LNCaP clone FGC (cell line): ENCODE results near the gene FAH.

Experiments
- DNase-seq: peaks from one replicate; pipeline ENCODE4 v3.0.0-alpha.2; 2011; ENCODE audit warnings: low read depth
- H3K4me3 ChIP-seq: 2 replicates; pipeline ENCODE4 v1.5.1; 2011; ENCODE audit warnings: mild to moderate bottlenecking, low read depth, low read length, control low read depth
- TF ChIP-seq, protein P1 (sequence below): IDR thresholded peaks from 2 replicates; pipeline ENCODE4 v1.5.1; 2012; ENCODE audit warnings: mild to moderate bottlenecking; ENCODE audit not compliant: control insufficient read depth, insufficient read depth; ENCODE audit errors: extremely low read depth

Gene FAH

GRCh38 chr15:80109388-80109787 lies 43.4 kb upstream of the FAH start:
- TF ChIP-seq, protein P1, sequence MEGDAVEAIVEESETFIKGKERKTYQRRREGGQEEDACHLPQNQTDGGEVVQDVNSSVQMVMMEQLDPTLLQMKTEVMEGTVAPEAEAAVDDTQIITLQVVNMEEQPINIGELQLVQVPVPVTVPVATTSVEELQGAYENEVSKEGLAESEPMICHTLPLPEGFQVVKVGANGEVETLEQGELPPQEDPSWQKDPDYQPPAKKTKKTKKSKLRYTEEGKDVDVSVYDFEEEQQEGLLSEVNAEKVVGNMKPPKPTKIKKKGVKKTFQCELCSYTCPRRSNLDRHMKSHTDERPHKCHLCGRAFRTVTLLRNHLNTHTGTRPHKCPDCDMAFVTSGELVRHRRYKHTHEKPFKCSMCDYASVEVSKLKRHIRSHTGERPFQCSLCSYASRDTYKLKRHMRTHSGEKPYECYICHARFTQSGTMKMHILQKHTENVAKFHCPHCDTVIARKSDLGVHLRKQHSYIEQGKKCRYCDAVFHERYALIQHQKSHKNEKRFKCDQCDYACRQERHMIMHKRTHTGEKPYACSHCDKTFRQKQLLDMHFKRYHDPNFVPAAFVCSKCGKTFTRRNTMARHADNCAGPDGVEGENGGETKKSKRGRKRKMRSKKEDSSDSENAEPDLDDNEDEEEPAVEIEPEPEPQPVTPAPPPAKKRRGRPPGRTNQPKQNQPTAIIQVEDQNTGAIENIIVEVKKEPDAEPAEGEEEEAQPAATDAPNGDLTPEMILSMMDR, result no peak
- H3K4me3 ChIP-seq, result no peak overlapping the region
- DNase-seq, result no peak

DNA sequence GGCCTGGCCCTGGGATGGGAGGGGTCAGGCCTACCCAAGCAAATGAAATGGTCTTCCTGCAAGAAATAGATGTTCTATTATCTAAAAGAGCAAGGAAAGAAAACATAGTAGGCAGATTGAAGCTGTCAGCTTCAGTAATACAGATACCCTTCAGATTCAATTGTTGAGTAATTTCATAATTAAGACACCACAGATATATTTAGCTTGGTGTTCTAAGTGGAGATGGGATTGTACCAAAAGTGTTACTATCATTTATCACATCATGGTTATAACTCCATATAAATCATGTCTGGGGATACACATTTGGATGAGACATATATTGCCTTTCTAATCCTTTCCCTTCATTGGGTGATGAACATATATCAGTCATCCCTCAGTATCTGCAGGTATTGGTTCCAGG lies 41.9 kb upstream of the FAH start:
- no peak overlapping the region for H3K4me3 ChIP-seq
- TF ChIP-seq, protein P1, result no peak

GRCh38 chr15:80114114-80114513 lies 38.7 kb upstream of the FAH start:
- DNase-seq, result no peak
- no peak overlapping the region for H3K4me3 ChIP-seq
- TF ChIP-seq, protein P1, result no peak

More for the DNA sequence above, 41.9 kb upstream of the FAH start:
- DNase-seq, result no peak

GRCh38 chr15:80115021-80115420 lies 37.8 kb upstream of the FAH start:
- no peak for DNase-seq
- TF ChIP-seq, protein P1, result no peak

DNA sequence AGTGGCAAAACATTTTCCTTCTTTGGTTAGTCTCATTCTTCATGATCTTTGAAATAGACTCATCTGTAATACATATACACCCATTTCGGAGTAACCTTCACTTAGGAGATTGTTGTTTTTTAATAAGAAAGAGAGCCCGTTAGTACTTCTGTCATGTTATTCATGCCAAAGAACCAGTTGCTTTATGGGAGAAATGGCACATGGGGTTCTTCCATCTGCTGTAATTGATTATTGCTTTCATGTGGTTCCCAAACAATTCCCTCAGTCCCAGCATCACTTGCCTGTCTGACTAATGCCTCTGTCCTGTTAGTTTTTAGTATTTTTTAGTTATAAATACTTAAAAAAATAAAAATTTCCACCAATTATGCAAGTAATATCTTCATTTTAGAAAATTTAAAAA lies 33.8 kb upstream of the FAH start:
- DNase-seq, result no peak
- H3K4me3 ChIP-seq, result no peak overlapping the region
- TF ChIP-seq, protein P1, result no peak

More at GRCh38 chr15:80115021-80115420, 37.8 kb upstream of the FAH start:
- no peak overlapping the region for H3K4me3 ChIP-seq

DNA sequence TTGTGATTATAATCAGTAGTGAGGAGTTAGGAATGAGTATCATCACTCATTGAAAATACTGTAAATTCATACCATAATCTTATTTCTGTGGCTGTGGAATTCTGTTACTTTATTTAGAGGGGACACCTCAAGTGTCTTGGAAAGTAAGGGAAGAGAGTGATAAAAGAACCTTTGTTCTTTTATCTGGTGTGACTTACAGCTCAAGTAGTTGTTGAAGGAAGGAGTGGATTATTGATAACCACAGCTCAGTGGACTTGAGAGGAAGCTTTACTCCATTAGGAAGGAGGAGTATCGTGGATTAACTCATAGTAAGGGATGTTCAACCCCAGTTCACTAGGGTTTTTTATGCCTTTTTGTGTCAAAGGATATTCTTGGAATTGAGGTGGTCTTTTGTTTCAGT lies 32.2 kb upstream of the FAH start:
- TF ChIP-seq, protein P1, result no peak
- no peak for DNase-seq
- no peak overlapping the region for H3K4me3 ChIP-seq

GRCh38 chr15:80121546-80121945 lies 31.3 kb upstream of the FAH start:
- no peak overlapping the region for H3K4me3 ChIP-seq
- TF ChIP-seq, protein P1, result no peak
- no peak for DNase-seq
